Measurements from ENCODE around the gene C10orf90.

Gene C10orf90

GRCh38 chr10:126616737-126617136 is 53.8 kb downstream of the C10orf90 start:
- no peak overlapping the region for H3K4me3 ChIP-seq (replicated peaks; ENCODE audit: insufficient read depth, low read length)
- no peak overlapping the region for H3K27ac ChIP-seq (replicated peaks)
- no peak for DNase-seq (ENCODE audit: low read depth in 1 of 2, low spot score in 1 of 2)
- TF ChIP-seq CTCF (IDR thresholded peaks at IDR 0.05; ENCODE audit: insufficient read depth, low read length) = no peak
- TF ChIP-seq POLR2AphosphoS5 (IDR thresholded peaks at IDR 0.05; ENCODE audit: low read depth) = no peak
- TF ChIP-seq REST (IDR thresholded peaks at IDR 0.05; ENCODE audit: insufficient replicate concordance, low read depth) = no peak
- TF ChIP-seq GABPA (IDR thresholded peaks at IDR 0.05; ENCODE audit: low read depth) = no peak
- no peak for TF ChIP-seq SPI1 (IDR thresholded peaks at IDR 0.05; ENCODE audit: borderline replicate concordance, low read depth)
- no peaks in the 10 kb centered on the region for H3K27me3 ChIP-seq (ENCODE audit: insufficient read depth, poor library complexity, severe bottlenecking)

GRCh38 chr10:126611303-126611702 is 59.2 kb downstream of the C10orf90 start:
- no peak overlapping the region for H3K27ac ChIP-seq (replicated peaks)
- H3K27me3 ChIP-seq (ENCODE audit: insufficient read depth, poor library complexity, severe bottlenecking) = no peaks in the 10 kb centered on the region
- no peak for DNase-seq (ENCODE audit: low read depth in 1 of 2, low spot score in 1 of 2)
- TF ChIP-seq GABPA (IDR thresholded peaks at IDR 0.05; ENCODE audit: low read depth) = no peak
- TF ChIP-seq CTCF (IDR thresholded peaks at IDR 0.05; ENCODE audit: insufficient read depth, low read length) = no peak
- no peak for TF ChIP-seq REST (IDR thresholded peaks at IDR 0.05; ENCODE audit: insufficient replicate concordance, low read depth)
- no peak for TF ChIP-seq POLR2AphosphoS5 (IDR thresholded peaks at IDR 0.05; ENCODE audit: low read depth)
- TF ChIP-seq SPI1 (IDR thresholded peaks at IDR 0.05; ENCODE audit: borderline replicate concordance, low read depth) = no peak
- no peak overlapping the region for H3K4me3 ChIP-seq (replicated peaks; ENCODE audit: insufficient read depth, low read length)

- no peak for DNase-seq (ENCODE audit: low read depth in 1 of 2, low spot score in 1 of 2)
- TF ChIP-seq POLR2AphosphoS5 (IDR thresholded peaks at IDR 0.05; ENCODE audit: low read depth) (no peak), REST (IDR thresholded peaks at IDR 0.05; ENCODE audit: insufficient replicate concordance, low read depth) (no peak), SPI1 (IDR thresholded peaks at IDR 0.05; ENCODE audit: borderline replicate concordance, low read depth) (no peak), CTCF (IDR thresholded peaks at IDR 0.05; ENCODE audit: insufficient read depth, low read length) (no peak), GABPA (IDR thresholded peaks at IDR 0.05; ENCODE audit: low read depth) (no peak)
- H3K4me3 ChIP-seq (replicated peaks; ENCODE audit: insufficient read depth, low read length) = no peak overlapping the region
Observed at GRCh38 chr10:126609566-126609965, 60.9 kb downstream of the C10orf90 start.

More at GRCh38 chr10:126609566-126609965, 60.9 kb downstream of the C10orf90 start:
- H3K27ac ChIP-seq (replicated peaks) = no peak overlapping the region
- no peaks in the 10 kb centered on the region for H3K27me3 ChIP-seq (ENCODE audit: insufficient read depth, poor library complexity, severe bottlenecking)

Data from HL-60 (cell line).